GM18907 (cell line): Measurements from ENCODE around the gene WEE2.

Source experiments
- ATAC-seq: cut with Tn5 transposase; IDR thresholded peaks from one replicate; pipeline ENCODE4 v1.9.1; 2021; ENCODE audit warnings: mild to moderate bottlenecking, moderate library complexity; ENCODE audit not compliant: unreplicated experiment

The WEE2 gene

DNA sequence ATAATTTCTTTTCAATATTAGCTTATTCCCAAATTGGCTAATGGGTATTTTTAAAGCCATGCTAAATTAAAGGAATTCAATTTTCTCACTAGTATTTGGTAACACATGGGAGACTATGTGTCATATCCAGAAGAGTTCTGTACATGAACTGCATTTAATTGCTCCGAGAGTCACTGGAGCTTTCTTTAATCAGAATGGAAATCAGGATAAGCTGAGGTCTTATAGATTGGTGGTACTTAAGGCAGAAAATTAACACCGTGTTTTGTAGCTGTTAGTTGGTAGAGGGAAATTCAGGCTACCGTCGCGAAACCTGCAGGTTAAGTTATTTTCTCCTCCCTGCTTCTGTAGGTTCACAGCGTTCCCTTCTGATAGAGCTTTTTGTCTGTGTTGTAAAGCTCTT is at the start of gene WEE2:
WEE2 (plus strand) TSS at position 3 of the 400 bp plus-strand sequence. CDS start 406 bp downstream, outside the sequence.
- ATAC-seq = no peak

DNA sequence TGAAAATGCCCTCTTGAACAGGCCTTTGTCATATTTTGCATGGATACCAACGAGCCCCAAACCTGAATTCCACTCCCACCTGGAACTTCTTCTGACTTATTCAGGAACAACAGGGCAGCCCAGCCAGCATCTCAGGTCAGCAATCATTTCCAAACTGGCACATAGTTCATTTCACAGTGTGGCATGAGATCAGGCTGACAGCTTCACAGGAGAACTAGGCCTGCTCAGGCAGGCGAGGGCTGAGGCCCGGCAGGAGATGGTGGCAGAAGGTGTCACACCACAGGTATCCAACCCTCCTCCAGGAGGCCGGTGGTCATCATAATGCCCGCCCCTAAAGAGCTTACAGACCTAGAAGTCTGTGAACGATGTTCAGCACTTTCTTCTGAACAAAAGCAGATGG is 48.7 kb upstream of the WEE2 start:
- no peak for ATAC-seq

GRCh38 chr7:141660259-141660658 is 47.9 kb upstream of the WEE2 start:
- ATAC-seq = no peak

GRCh38 chr7:141663081-141663849 is 44.9 kb upstream of the WEE2 start:
- no peak for ATAC-seq

DNA sequence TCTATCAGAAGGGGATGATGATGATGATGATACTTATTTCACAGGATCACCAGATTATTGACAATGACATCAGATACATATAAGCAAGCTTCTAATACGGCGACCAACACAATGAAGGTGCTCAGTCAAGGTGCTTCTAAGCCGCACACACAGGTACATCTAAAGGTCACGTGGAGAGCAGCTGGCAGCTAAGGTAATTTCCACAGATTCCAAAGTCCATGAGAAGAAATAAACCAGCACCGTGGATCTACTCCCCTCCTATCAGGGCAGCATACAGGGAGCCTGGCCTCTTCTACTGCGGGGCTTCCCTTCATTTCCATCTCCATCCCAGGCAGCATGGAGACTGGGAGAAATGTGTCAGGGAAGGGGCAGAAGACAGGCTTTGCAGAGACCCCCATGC is 43.7 kb upstream of the WEE2 start:
- no peak for ATAC-seq

DNA sequence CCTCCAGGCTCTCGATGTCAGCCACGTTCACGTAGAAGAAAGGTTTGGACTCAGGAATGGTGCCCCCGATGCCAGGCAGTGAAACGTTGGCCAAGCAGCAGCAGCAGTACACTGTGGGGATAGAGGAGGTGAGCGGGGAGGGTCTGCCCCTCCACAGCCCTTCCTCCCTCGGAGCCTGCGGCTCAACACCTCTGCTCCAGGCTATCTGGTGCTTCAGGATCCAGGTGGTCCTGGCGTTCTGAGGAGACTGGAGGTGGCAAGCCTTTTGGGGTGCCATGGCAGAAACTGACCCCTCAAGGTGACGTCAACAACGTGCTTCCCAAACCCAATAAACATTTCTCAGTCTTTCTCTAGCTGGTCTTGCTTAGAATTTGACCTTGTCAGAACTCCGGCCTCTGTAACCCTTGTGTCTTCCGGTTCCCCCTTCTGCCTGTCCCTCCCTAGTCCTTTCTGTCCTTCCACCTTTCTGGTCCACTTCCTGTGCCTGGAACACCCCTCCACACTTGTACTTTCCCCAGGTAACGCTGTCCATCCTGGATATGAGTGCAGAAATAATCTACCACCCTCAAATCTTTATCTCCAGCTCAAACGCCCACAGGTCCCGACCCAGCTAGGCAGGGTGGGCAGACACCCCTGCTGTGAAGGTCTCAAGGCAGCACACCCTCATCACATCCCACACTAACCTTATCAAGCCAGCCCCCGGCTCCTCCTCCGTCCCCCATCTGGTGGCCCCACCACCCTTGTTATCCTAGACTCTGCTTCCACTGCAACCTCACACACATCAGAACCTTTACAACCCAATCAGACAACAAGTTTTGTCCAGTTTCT is 42.7 kb upstream of the WEE2 start:
- no peak for ATAC-seq

- no peak for ATAC-seq
These were observed 42.1 kb upstream of the WEE2 start for GRCh38 chr7:141666071-141666470.

DNA sequence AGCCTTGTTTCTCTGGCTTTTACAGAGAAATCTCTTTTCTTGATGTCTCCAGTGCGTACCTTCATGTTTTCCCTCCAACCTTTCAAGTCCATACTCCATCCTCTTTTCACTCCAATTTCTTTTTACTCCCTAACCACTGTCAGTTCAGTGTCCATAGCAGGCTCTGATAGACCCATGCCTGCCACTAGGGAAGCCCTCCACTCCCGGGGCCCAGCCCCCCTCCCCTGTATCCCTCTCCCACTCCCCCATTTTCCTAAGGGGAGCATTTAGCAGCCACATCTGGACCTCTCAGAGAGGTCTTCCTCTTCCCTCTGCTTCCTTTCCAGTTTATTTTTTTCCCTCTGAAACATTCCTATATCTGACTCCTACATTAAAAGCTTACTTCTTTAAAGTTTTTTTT is 39.3 kb upstream of the WEE2 start:
- no peak for ATAC-seq

DNA sequence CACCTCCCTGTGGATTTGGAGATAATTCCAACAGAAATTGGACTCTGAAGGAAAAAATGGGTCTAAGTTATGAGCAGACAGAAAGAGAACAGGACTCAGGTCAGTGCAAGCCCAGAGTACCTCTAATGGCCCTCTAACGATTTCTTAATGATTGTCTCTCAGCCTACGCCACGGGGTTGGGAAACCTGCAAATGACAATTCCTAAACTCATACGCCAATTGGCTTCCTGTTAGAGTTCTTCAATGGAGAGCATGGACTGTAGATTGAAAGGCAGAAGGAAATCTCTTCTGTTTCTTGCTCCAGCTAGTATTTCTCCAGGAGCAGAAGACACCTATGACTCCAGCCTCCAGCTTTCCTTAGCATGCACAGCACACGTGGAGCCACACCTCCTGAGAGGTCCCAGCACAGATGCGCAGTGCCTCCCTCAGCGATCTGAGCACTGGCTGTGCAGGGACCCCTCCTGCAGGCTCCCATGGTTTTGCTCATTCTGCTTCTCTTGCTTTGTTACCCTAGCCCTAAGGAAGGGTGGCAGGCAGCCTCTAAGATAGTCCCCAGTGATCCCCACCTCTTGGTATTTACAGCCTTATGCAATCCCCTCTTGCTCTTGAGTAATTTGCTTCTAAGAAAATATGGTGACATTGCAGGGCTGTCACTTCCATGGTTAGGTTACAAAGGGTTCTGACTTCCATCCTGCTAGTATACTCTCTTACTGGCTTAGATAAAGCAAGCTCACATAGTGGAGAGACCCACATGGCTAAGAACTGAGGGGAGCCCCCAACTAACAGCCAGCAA is 36.3 kb upstream of the WEE2 start:
- ATAC-seq = no peak

- no peak for ATAC-seq
These were observed 34.8 kb upstream of the WEE2 start for GRCh38 chr7:141673346-141673745.

- no peak for ATAC-seq
These were observed 33.9 kb upstream of the WEE2 start for GRCh38 chr7:141674171-141674671.

- no peak for ATAC-seq
These were observed 33.5 kb upstream of the WEE2 start for GRCh38 chr7:141674702-141675101.

DNA sequence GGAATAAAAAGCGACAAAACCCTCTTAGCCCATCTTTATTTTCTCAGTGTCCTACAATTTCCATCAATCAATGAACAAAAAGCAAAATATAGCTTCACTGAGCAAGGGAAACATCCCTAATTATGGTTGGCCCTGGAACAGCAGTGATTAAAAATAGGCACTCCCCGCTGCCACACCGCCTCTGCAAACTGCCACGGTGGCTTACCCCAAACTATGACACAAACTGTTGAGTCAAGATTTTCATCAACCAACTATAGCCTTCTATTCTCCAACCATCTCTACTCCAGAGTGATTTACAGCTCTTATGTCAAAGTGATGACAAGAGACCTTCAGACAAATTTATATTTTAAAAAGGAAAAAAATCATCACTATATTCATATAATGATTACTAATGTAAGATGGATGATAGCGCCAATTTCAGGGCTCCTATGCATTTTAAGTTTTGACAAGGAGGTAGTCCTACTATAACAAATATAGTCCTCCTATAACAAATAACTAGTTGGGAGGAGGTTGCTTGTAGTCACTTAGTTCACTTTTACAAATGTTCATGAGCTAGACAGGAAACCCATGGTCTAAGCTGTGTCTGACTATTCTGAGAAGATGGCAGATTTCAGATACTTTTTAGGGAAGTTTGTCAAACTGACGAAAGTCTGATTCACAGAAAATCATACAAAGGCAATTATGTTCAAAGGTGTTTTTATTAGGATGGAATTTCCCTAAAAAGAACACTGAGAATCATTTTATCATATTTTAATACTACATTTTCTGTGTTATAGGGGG is 32.5 kb upstream of the WEE2 start:
- no peak for ATAC-seq

- no peak for ATAC-seq
These were observed 31.5 kb upstream of the WEE2 start for GRCh38 chr7:141676618-141677017.

DNA sequence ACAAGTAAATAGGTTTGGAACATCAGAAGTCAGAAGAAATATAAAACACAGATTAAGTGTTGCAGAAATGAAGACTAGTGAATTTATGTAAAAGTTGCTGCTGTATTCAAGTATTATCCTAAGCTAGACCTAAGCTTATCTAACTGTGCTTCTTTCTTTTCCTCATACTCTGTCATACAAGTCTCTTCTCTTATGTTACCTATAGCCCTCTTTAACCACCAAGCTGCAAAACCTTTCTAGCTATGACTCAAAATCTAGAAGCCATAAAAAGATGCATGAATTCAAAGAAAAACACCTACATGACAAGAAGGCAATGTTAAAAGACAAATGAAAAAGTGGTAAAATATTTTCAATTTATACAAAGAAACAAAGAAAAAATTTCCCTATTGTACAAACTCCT is 29.1 kb upstream of the WEE2 start:
- peak; percentile 71 for ATAC-seq

GRCh38 chr7:141685285-141686023 is 22.7 kb upstream of the WEE2 start:
- ATAC-seq = no peak

- ATAC-seq = no peak
These were observed 22.1 kb upstream of the WEE2 start for GRCh38 chr7:141686074-141686473.

DNA sequence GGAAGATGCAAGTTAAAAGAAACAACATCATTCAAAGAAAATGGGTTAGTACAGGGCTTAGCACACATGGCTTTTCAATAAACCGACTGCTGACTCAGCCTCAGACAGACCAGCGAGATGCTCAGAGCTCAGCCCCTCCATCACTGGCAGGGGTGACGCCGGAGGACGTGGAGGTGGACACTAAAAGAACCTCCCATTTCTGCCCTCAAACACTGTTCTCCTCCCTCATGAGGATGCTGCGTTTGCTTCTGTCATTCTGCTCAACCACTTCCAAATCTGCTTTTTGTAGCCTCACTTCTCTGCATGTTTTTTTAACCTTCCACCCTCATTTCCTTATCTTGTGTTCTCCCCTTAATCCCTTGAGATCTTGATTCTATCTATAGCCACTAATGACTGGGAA is 21.5 kb upstream of the WEE2 start:
- no peak for ATAC-seq

DNA sequence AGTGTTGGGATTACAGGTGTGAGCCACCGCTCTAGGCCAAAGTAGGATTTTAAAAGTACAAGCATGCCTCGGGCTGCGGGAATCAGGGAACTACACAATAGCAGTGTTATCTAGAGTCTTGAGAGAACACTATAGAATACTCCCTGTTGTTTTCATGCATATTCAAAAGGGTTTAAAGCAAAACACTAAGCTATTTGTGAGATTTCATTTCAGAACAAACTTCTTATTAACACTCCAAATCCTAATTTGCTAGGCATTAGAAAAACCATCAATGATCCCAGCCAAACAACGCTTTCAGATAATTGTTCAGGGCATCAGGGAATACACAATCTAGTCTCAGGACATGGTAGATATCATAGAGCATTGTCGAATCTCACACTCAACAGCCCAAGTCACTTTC is 20.1 kb upstream of the WEE2 start:
- no peak for ATAC-seq
